ENCODE results near the gene KRT14. TPM values are rescaled to one million over a fixed set of nuclear protein-coding genes. Genes with fewer than 3 reads are reported as not detected.

The KRT14 gene
- total and polyA plus RNA-seq, 9 donors: 0.38 to 1.1 (median 0.75) TPM; not detected in 6

DNA sequence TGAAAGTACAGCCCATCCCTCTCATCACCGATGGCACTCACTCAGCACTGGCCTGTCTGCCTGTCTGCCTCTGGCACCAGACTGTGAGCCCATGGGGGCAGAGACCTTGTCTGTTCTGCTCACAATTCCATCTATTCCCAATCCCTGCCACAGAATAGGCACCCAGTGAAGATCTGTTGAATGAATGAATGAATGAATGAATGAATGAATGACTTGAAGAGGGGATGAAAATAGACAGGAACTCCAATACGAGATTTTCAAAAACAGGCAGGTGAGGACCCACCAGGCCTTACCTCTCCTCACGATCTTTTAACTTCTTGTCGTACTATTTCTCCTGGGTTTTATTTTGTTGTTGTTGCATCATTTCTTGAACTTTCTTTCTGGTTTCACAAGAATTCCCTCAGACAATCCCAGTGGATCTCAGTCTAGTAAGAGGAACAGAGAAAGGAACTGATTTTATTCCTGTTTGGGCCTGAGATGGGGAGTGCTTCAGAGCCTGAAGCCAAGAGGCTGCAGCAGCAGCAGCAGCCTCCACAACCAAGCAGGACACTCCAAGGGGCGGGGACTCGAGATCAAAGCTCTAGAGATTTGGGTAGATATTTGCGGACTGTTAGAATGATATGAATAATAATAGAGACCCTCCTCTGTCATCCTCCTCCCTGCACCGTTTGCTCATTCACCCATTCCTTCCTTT is 32.6 kb downstream of the KRT14 start:
- Histone ChIP-seq H3K9me3 (no peaks in the 10 kb centered on the region), H3K4me1 (ENCODE audit: insufficient read depth) (peaks cover under 1% of the 10 kb centered on the region), H3K27me3 (no peaks in the 10 kb centered on the region), H3K27ac (no peak overlapping the region), H3K4me3 (no peak overlapping the region), H3K36me3 (no peaks in the 10 kb centered on the region)
- DNase-seq: no peak
- 68 to 84% (median 79%) methylated on average over 8 of the region's 8 CpGs for WGBS, 3 donors
- intact Hi-C loops (cut with DNase I): loop anchor here in 3 of 4 donors (5.0 to 10.0 kb wide), 3 partner anchors 93 to 649 kb away; no protein-coding TSS in a partner anchor
- TF ChIP-seq EP300 (IDR thresholded peaks at IDR 0.05) (no peak), POLR2A (IDR thresholded peaks at IDR 0.05) (no peak)
- TF ChIP-seq, protein P1, sequence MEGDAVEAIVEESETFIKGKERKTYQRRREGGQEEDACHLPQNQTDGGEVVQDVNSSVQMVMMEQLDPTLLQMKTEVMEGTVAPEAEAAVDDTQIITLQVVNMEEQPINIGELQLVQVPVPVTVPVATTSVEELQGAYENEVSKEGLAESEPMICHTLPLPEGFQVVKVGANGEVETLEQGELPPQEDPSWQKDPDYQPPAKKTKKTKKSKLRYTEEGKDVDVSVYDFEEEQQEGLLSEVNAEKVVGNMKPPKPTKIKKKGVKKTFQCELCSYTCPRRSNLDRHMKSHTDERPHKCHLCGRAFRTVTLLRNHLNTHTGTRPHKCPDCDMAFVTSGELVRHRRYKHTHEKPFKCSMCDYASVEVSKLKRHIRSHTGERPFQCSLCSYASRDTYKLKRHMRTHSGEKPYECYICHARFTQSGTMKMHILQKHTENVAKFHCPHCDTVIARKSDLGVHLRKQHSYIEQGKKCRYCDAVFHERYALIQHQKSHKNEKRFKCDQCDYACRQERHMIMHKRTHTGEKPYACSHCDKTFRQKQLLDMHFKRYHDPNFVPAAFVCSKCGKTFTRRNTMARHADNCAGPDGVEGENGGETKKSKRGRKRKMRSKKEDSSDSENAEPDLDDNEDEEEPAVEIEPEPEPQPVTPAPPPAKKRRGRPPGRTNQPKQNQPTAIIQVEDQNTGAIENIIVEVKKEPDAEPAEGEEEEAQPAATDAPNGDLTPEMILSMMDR (IDR thresholded peaks at IDR 0.05): no peak

GRCh38 chr17:41553176-41553575 is 33.5 kb downstream of the KRT14 start:
- no peak overlapping the region for H3K4me3 ChIP-seq
- TF ChIP-seq EP300 (IDR thresholded peaks at IDR 0.05): no peak
- TF ChIP-seq, protein P1 (IDR thresholded peaks at IDR 0.05): no peak
- no peak for TF ChIP-seq POLR2A (IDR thresholded peaks at IDR 0.05)
- DNase-seq: no peak
- H3K36me3 ChIP-seq: no peaks in the 10 kb centered on the region
- no peaks in the 10 kb centered on the region for H3K9me3 ChIP-seq
- H3K27ac ChIP-seq: no peak overlapping the region
- intact Hi-C loops (cut with DNase I): loop anchor here in 3 of 4 donors (5.0 to 10.0 kb wide), 3 partner anchors 94 to 648 kb away; no protein-coding TSS in a partner anchor
- no peaks in the 10 kb centered on the region for H3K27me3 ChIP-seq
- WGBS, 3 donors: 88 to 90% (median 88%) methylated on average over 4 of the region's 4 CpGs
- peaks cover 8% of the 10 kb centered on the region for H3K4me1 ChIP-seq (ENCODE audit: insufficient read depth)

DNA sequence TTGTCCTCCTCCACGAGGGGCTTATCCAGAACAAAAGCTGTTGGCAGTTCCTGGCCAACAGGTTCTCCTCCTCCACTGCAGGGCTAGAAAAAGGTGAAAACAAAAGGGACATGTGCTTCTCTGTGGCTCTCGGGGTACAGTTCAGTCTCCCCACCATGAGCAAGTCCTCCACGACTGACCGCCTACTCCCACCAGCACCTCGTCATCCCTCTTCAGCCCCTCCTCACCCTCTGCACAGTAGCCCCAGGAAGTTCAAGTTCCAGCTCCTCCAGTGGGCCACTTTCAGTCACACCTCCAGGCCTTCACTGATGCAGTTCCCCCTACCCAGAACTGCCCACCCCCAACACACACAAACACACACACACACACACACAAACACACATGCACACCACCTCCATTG is 34.2 kb downstream of the KRT14 start:
- 74 to 79% (median 77%) methylated on average over 5 of the region's 5 CpGs for WGBS, 3 donors
- no peak for DNase-seq

GRCh38 chr17:41551365-41551764 is 35.3 kb downstream of the KRT14 start:
- DNase-seq: no peak
- TF ChIP-seq EP300 (IDR thresholded peaks at IDR 0.05) (no peak), POLR2A (IDR thresholded peaks at IDR 0.05) (no peak)
- TF ChIP-seq, protein P1 (IDR thresholded peaks at IDR 0.05): no peak
- WGBS, 3 donors: 63 to 67% (median 64%) methylated on average over 5 of the region's 5 CpGs
- no peaks in the 10 kb centered on the region for H3K36me3 ChIP-seq
- no peak overlapping the region for H3K4me3 ChIP-seq
- H3K27me3 ChIP-seq: no peaks in the 10 kb centered on the region
- intact Hi-C loops (cut with DNase I): loop anchor here in 3 of 4 donors (5.0 to 10.0 kb wide), 3 partner anchors 96 to 647 kb away; no protein-coding TSS in a partner anchor
- peaks cover 14% of the 10 kb centered on the region for H3K4me1 ChIP-seq (ENCODE audit: insufficient read depth)
- H3K9me3 ChIP-seq: no peaks in the 10 kb centered on the region
- no peak overlapping the region for H3K27ac ChIP-seq

More for the DNA sequence above, 34.2 kb downstream of the KRT14 start:
- no peaks in the 10 kb centered on the region for H3K27me3 ChIP-seq
- no peak overlapping the region for H3K4me3 ChIP-seq
- TF ChIP-seq POLR2A (IDR thresholded peaks at IDR 0.05) (no peak), EP300 (IDR thresholded peaks at IDR 0.05) (no peak)
- TF ChIP-seq, protein P1 (IDR thresholded peaks at IDR 0.05): no peak
- H3K36me3 ChIP-seq: no peaks in the 10 kb centered on the region
- H3K9me3 ChIP-seq: no peaks in the 10 kb centered on the region
- intact Hi-C loops (cut with DNase I): loop anchor here in 3 of 4 donors (5.0 to 10.0 kb wide), 3 partner anchors 95 to 648 kb away; no protein-coding TSS in a partner anchor
- H3K4me1 ChIP-seq (ENCODE audit: insufficient read depth): peaks cover 14% of the 10 kb centered on the region
- no peak overlapping the region for H3K27ac ChIP-seq

All from ovary (tissue), 9 donors.